Measurements from ENCODE around the gene POLE. TPM values are rescaled to one million over a fixed set of nuclear protein-coding genes. Genes with fewer than 3 reads are reported as not detected.

Gene POLE
- total RNA-seq, 4 donors from 2014 or later, result 32.2 to 133 (median 44.4) TPM

GRCh38 chr12:132632521-132633228, 54.5 kb downstream of the POLE start:
- no peak overlapping the region for H3K4me3 ChIP-seq
- 78 to 79% methylated on average over 17 of the region's 17 CpGs for WGBS, 2 donors
- H3K9me3 ChIP-seq, result no peaks in the 10 kb centered on the region
- no peak overlapping the region for H3K27ac ChIP-seq
- no peaks in the 10 kb centered on the region for H3K4me1 ChIP-seq
- no peak for TF ChIP-seq POLR2A (IDR thresholded peaks at IDR 0.05)
- no peak for TF ChIP-seq EP300 (IDR thresholded peaks at IDR 0.05)
- no peak for TF ChIP-seq CTCF (IDR thresholded peaks at IDR 0.05)
- peaks cover 0 to 93% (median 1%) of the 10 kb centered on the region in 3 donors for H3K36me3 ChIP-seq
- H3K27me3 ChIP-seq, result no peaks in the 10 kb centered on the region
- DNase-seq (ENCODE audit: low spot score in 2 of 2), result no peak

- H3K4me3 ChIP-seq, result no peak overlapping the region
- H3K36me3 ChIP-seq, result peaks cover 0 to 83% (median 0%) of the 10 kb centered on the region in 3 donors
- 91 to 96% methylated on average over 10 of the region's 11 CpGs for WGBS, 2 donors
- H3K27ac ChIP-seq, result no peak overlapping the region
- TF ChIP-seq EP300 (IDR thresholded peaks at IDR 0.05) (no peak), POLR2A (IDR thresholded peaks at IDR 0.05) (no peak), CTCF (IDR thresholded peaks at IDR 0.05) (no peak)
- no peaks in the 10 kb centered on the region for H3K9me3 ChIP-seq
- no peak for DNase-seq (ENCODE audit: low spot score in 2 of 2)
- H3K4me1 ChIP-seq, result no peaks in the 10 kb centered on the region
- no peaks in the 10 kb centered on the region for H3K27me3 ChIP-seq
Measured at GRCh38 chr12:132631666-132632065, 55.5 kb downstream of the POLE start.

- Histone ChIP-seq H3K27me3 (no peaks in the 10 kb centered on the region), H3K4me3 (no peak overlapping the region), H3K4me1 (no peaks in the 10 kb centered on the region), H3K36me3 (peaks cover 0 to 81% (median 0%) of the 10 kb centered on the region in 3 donors), H3K9me3 (no peaks in the 10 kb centered on the region), H3K27ac (no peak overlapping the region)
- no peak for TF ChIP-seq EP300 (IDR thresholded peaks at IDR 0.05)
- no peak for TF ChIP-seq CTCF (IDR thresholded peaks at IDR 0.05)
- no peak for TF ChIP-seq POLR2A (IDR thresholded peaks at IDR 0.05)
- 95% methylated on average over 6 of the region's 6 CpGs for WGBS, 2 donors
- DNase-seq (ENCODE audit: low spot score in 2 of 2), result no peak
Measured at GRCh38 chr12:132630672-132631071, 56.5 kb downstream of the POLE start.

- H3K36me3 ChIP-seq, result peaks cover 0 to 81% (median 0%) of the 10 kb centered on the region in 3 donors
- DNase-seq (ENCODE audit: low spot score in 2 of 2), result no peak
- no peaks in the 10 kb centered on the region for H3K4me1 ChIP-seq
- 96% methylated on average over 6 of the region's 6 CpGs for WGBS, 2 donors
- H3K27me3 ChIP-seq, result no peaks in the 10 kb centered on the region
- no peak overlapping the region for H3K4me3 ChIP-seq
- TF ChIP-seq POLR2A (IDR thresholded peaks at IDR 0.05), result no peak
- TF ChIP-seq CTCF (IDR thresholded peaks at IDR 0.05), result no peak
- no peak for TF ChIP-seq EP300 (IDR thresholded peaks at IDR 0.05)
- no peaks in the 10 kb centered on the region for H3K9me3 ChIP-seq
- no peak overlapping the region for H3K27ac ChIP-seq
Measured at GRCh38 chr12:132629330-132629729, 57.8 kb downstream of the POLE start.

GRCh38 chr12:132625731-132626430, 61.3 kb downstream of the POLE start:
- Histone ChIP-seq H3K9me3 (no peaks in the 10 kb centered on the region), H3K27ac (no peak overlapping the region), H3K36me3 (peaks cover 0 to 54% (median 0%) of the 10 kb centered on the region in 3 donors), H3K4me1 (peaks cover 0 to 15% (median 7%) of the 10 kb centered on the region in 4 donors), H3K27me3 (no peaks in the 10 kb centered on the region), H3K4me3 (no peak overlapping the region)
- no peak for TF ChIP-seq POLR2A (IDR thresholded peaks at IDR 0.05)
- DNase-seq (ENCODE audit: low spot score in 2 of 2), result no peak
- 93 to 94% methylated on average over 23 to 24 of the region's 24 CpGs for WGBS, 2 donors
